IMR-90 (cell line): ENCODE data around the gene HS3ST2. TPM values are rescaled to one million over a fixed set of nuclear protein-coding genes. Genes with fewer than 3 reads are reported as not detected.
"Not testable (repeated sequence)": the region's sequence is repeated elsewhere in the genome, so short reads cannot be mapped to it uniquely, and the experiment has no call there.

ENCODE experiments used
- ATAC-seq: fragments of 200-7000 bp; cut with Tn5 transposase; 2 replicates; pipeline ENCODE4 v1.9.1; 2020; ENCODE audit warnings: low read depth, mild to moderate bottlenecking, moderate library complexity
- BruUV-seq: library from RNA; stranded (reverse); fragments of 400-500 nt; replicated peaks from 2 replicates; lab custom pipeline; 2021; lab: Mats Ljungman, UMichigan
- CTCF ChIA-PET: fragments of 300-600 bp; formaldehyde crosslinking; extraction: SDS; loops from one replicate; lab custom pipeline; 2021; ENCODE audit warnings: antibody characterized with exemption; lab: Yijun Ruan, JAX
- POLR2A ChIA-PET: fragments of 300-600 bp; sonication (Branson Sonifier 250); formaldehyde crosslinking; loops from one replicate; lab custom pipeline; 2022; ENCODE audit warnings: antibody characterized with exemption; ENCODE audit not compliant: unreplicated experiment; lab: Charles Lee
- DNase-seq: peaks from one replicate; pipeline ENCODE4 v3.0.0; 2013
- H2AFZ ChIP-seq: replicated peaks from 2 replicates; pipeline ENCODE3; 2013; ENCODE audit warnings: low read length, mild to moderate bottlenecking; ENCODE audit not compliant: poor library complexity
- H2AK5ac ChIP-seq: 2 replicates; pipeline ENCODE4 v1.6.1; 2013; ENCODE audit warnings: low read depth, low read length, inconsistent platforms
- H2AK9ac ChIP-seq: replicated peaks from 2 replicates; pipeline ENCODE3; 2013; ENCODE audit warnings: mild to moderate bottlenecking, low read depth, low read length, moderate library complexity; ENCODE audit not compliant: poor library complexity
- H2BK120ac ChIP-seq: 2 replicates; pipeline ENCODE4 v1.6.1; 2013; ENCODE audit warnings: low read depth, low read length, inconsistent platforms
- H2BK15ac ChIP-seq: 3 replicates; pipeline ENCODE4 v1.6.1; 2013; ENCODE audit warnings: low read depth, low read length, inconsistent platforms
- H2BK20ac ChIP-seq: 2 replicates; pipeline ENCODE4 v1.6.1; 2013; ENCODE audit warnings: low read depth, mild to moderate bottlenecking, inconsistent platforms, low read length, moderate library complexity
- H2BK5ac ChIP-seq: 2 replicates; pipeline ENCODE4 v1.6.1; 2013; ENCODE audit warnings: mild to moderate bottlenecking, low read depth, low read length, inconsistent platforms; ENCODE audit not compliant: poor library complexity, severe bottlenecking
- H3K14ac ChIP-seq: replicated peaks from 2 replicates; pipeline ENCODE4 v1.6.1; 2013; ENCODE audit warnings: low read depth, low read length, inconsistent platforms
- H3K18ac ChIP-seq: 2 replicates; pipeline ENCODE4 v1.6.1; 2013; ENCODE audit warnings: low read depth, low read length, control low read depth
- H3K23ac ChIP-seq: 2 replicates; pipeline ENCODE4 v1.6.1; 2013; ENCODE audit warnings: low read depth, low read length, inconsistent platforms
- H3K27ac ChIP-seq: 2 replicates; pipeline ENCODE4 v1.5.1; 2013; ENCODE audit warnings: mild to moderate bottlenecking, control low read depth, low read length; ENCODE audit not compliant: insufficient read depth
- H3K27me3 ChIP-seq: 2 replicates; pipeline ENCODE4 v1.6.1; 2013; ENCODE audit warnings: low read length; ENCODE audit not compliant: control insufficient read depth, insufficient read depth
- H3K36me3 ChIP-seq: 2 replicates; pipeline ENCODE4 v1.6.1; 2013; ENCODE audit warnings: low read length, mixed read lengths; ENCODE audit not compliant: control insufficient read depth, insufficient read depth
- H3K4ac ChIP-seq: 2 replicates; pipeline ENCODE4 v1.6.1; 2013; ENCODE audit warnings: low read depth, low read length, inconsistent platforms
- H3K4me1 ChIP-seq: 2 replicates; pipeline ENCODE4 v1.6.1; 2013; ENCODE audit warnings: low read length, mixed read lengths; ENCODE audit not compliant: control insufficient read depth, insufficient read depth
- H3K4me2 ChIP-seq: 2 replicates; pipeline ENCODE4 v1.6.1; 2013; ENCODE audit warnings: low read depth, mild to moderate bottlenecking, control low read depth, low read length, moderate library complexity
- H3K4me3 ChIP-seq: 2 replicates; pipeline ENCODE4 v1.5.1; 2013; ENCODE audit warnings: low read depth, mild to moderate bottlenecking, control low read depth, low read length, moderate library complexity; ENCODE audit not compliant: insufficient read depth
- H3K56ac ChIP-seq: 2 replicates; pipeline ENCODE4 v1.6.1; 2013; ENCODE audit warnings: low read length, inconsistent platforms; ENCODE audit not compliant: insufficient read depth; ENCODE audit errors: extremely low read depth
- H3K79me1 ChIP-seq, 2 experiments: 2 replicates each; pipeline ENCODE4 v1.6.1; 2013; ENCODE audit warnings: low read length in 2 of 2, inconsistent platforms in 1 of 2, low read depth in 1 of 2
- H3K9ac ChIP-seq: 2 replicates; pipeline ENCODE4 v1.6.1; 2013; ENCODE audit warnings: low read depth, low read length, control low read depth
- H3K9me1 ChIP-seq: 2 replicates; pipeline ENCODE4 v1.6.1; 2013; ENCODE audit warnings: low read length, inconsistent platforms; ENCODE audit not compliant: insufficient read depth
- H3K9me3 ChIP-seq: 2 replicates; pipeline ENCODE4 v1.6.1; 2013; ENCODE audit warnings: low read length; ENCODE audit not compliant: control insufficient read depth, insufficient read depth
- H4K20me1 ChIP-seq: 2 replicates; pipeline ENCODE4 v1.6.1; 2013; ENCODE audit warnings: low read length, inconsistent platforms; ENCODE audit not compliant: insufficient read depth
- H4K5ac ChIP-seq: 2 replicates; pipeline ENCODE4 v1.6.1; 2013; ENCODE audit warnings: mild to moderate bottlenecking, low read depth, low read length, control low read depth
- H4K8ac ChIP-seq, 2 experiments: 2 replicates each; pipeline ENCODE4 v1.6.1; 2013; ENCODE audit warnings: low read depth in 2 of 2, low read length in 2 of 2, control low read depth in 1 of 2, inconsistent platforms in 1 of 2
- H4K91ac ChIP-seq: 2 replicates; pipeline ENCODE4 v1.6.1; 2013; ENCODE audit warnings: low read depth, low read length, inconsistent platforms; ENCODE audit not compliant: insufficient read depth
- WGBS, 2 experiments: methylation state at CpG; one replicate each; pipeline versions ENCODE4 v1.1.5 to v1.1.7; 2013; ENCODE audit warnings: missing lambda C conversion rate in 2 of 2; ENCODE audit not compliant: insufficient read length in 1 of 2; ENCODE audit errors: extremely low coverage in 2 of 2; 5-methylcytosine and 5-hydroxymethylcytosine counted together
- dilution Hi-C: fragments of 300-500 bp; cut with HindIII; formaldehyde crosslinking; loops from one replicate; pipeline ENCODE4 v1.14.3; 2018; ENCODE audit warnings: low sequenced_read_pairs; ENCODE audit not compliant: unreplicated experiment
- in situ Hi-C: fragments of 300-500 bp; cut with MboI; formaldehyde crosslinking; loops from 3 replicates; pipeline ENCODE4 v1.14.3; 2019; ENCODE audit warnings: low sequenced_read_pairs, inconsistent platforms, mixed read lengths
- intact Hi-C: fragments of 100-400 bp; cut with micrococcal nuclease; formaldehyde crosslinking; loops from 2 replicates; pipeline ENCODE4 v1.10.0; 2022
- polyA plus RNA-seq, 3 experiments: library from polyadenylated mRNA; depleted of rRNA; stranded (reverse); fragments of >200 nt; gene quantifications; 2 replicates each; pipeline ENCODE4 v1.2.3, GENCODE V29; 2012; ENCODE audit warnings: low replicate concordance in 1 of 3
- total RNA-seq: library from RNA; depleted of rRNA; stranded (reverse); fragments of >200 nt; gene quantifications from 2 replicates; pipeline ENCODE4 v1.2.3, GENCODE V29; 2012

HS3ST2 gene
- total and polyA plus RNA-seq, 2 of the 4 experiments (the other 2 are of a cell fraction), result not detected

DNA sequence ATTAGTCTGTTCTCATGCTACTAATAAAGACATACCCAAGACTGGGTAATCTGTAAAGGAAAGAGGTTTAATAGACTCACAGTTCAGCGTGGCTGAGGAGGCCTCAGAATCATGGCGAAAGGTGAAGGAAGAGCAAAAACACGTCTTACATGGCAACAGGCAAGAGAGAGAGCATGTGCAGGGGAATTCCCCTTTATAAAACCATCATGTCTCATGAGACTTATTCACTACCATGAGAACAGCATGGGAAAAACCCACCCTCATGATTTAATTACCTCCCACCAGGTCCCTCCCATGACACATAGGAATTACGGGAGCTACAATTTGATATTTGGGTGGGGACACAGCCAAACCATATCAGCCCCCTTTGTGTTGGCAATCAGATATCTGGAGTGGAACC lies 85.6 kb downstream of the HS3ST2 start:
- H3K9ac ChIP-seq, H4K20me1 ChIP-seq, H2AFZ ChIP-seq, H3K4ac ChIP-seq, H3K4me1 ChIP-seq, H3K4me3 ChIP-seq, H3K27ac ChIP-seq, H4K5ac ChIP-seq, H3K79me1 ChIP-seq, dilution Hi-C loops, H2BK5ac ChIP-seq, H3K18ac ChIP-seq, BruUV-seq, H3K36me3 ChIP-seq, H3K9me1 ChIP-seq, H3K23ac ChIP-seq, DNase-seq, H2AK5ac ChIP-seq, H4K8ac ChIP-seq, H2BK15ac ChIP-seq, H2BK120ac ChIP-seq, H3K56ac ChIP-seq, H3K9me3 ChIP-seq, H3K4me2 ChIP-seq, H4K91ac ChIP-seq, H3K14ac ChIP-seq, H3K27me3 ChIP-seq, H2BK20ac ChIP-seq, H2AK9ac ChIP-seq, ATAC-seq, POLR2A ChIA-PET: not testable (repeated sequence)
- CTCF ChIA-PET, result interaction anchor here (0.6 to 1.7 kb wide), 6 partner anchors 12 to 536 kb away, joined by 3 to 4 read pairs (median 3); no protein-coding TSS in a partner anchor
- in situ Hi-C loops, result loop anchor here (10.0 kb wide), 1 partner anchor 535 kb away; no protein-coding TSS in a partner anchor
- intact Hi-C loops, result loop anchor here (1.0 kb wide), 2 partner anchors 161 to 535 kb away; no protein-coding TSS in a partner anchor
- 20% methylated on average over 1 of the region's 4 CpGs; no CpG with 5 or more reads in 1 of the 2 experiments for WGBS, 2 experiments
